IPS-20b (cell line): Measurements from ENCODE around the gene ACAN.
A peak's percentile ranks its signal among the peaks of the same experiment; 100 is the strongest.

ENCODE experiments used
- H3K27ac ChIP-seq: one replicate; pipeline ENCODE4 v1.5.1; 2013; ENCODE audit warnings: low read length
- H3K27me3 ChIP-seq: 2 replicates; pipeline ENCODE4 v1.6.1; 2013; ENCODE audit warnings: mild to moderate bottlenecking, low read length, inconsistent platforms; ENCODE audit not compliant: insufficient read depth
- H3K36me3 ChIP-seq: 2 replicates; pipeline ENCODE4 v1.6.1; 2013; ENCODE audit warnings: low read depth, mild to moderate bottlenecking, inconsistent platforms, low read length, moderate library complexity; ENCODE audit not compliant: insufficient read depth
- H3K4me1 ChIP-seq: 2 replicates; pipeline ENCODE4 v1.6.1; 2013; ENCODE audit warnings: mild to moderate bottlenecking, control low read depth, inconsistent platforms, low read length, moderate library complexity; ENCODE audit not compliant: insufficient read depth
- H3K4me3 ChIP-seq: 2 replicates; pipeline ENCODE4 v1.5.1; 2013; ENCODE audit warnings: mild to moderate bottlenecking, low read length, inconsistent platforms
- H3K9ac ChIP-seq: 2 replicates; pipeline ENCODE4 v1.6.1; 2013; ENCODE audit warnings: low read depth, mild to moderate bottlenecking, inconsistent platforms, low read length, moderate library complexity
- H3K9me3 ChIP-seq: 2 replicates; pipeline ENCODE4 v1.6.1; 2013; ENCODE audit warnings: mild to moderate bottlenecking, low read depth, low read length, inconsistent platforms; ENCODE audit not compliant: insufficient read depth

ACAN gene

GRCh38 chr15:88803241-88803919, at the start of gene ACAN:
ACAN (plus strand) TSS chr15:88803436; CDS start chr15:88836207, 32,771 bp downstream.
- Histone ChIP-seq H3K9me3 (no peaks in the 10 kb centered on the region), H3K4me3 (peak within 1 kb of the TSS; percentile 72), H3K27me3 (peaks cover 82% of the 10 kb centered on the region), H3K27ac (no peak within 1 kb of the TSS), H3K4me1 (no peaks in the 10 kb centered on the region), H3K9ac (no peak within 1 kb of the TSS), H3K36me3 (no peaks in the 10 kb centered on the region)

GRCh38 chr15:88756521-88756920, 46.7 kb upstream of the ACAN start:
- no peaks in the 10 kb centered on the region for H3K36me3 ChIP-seq
- H3K4me3 ChIP-seq, result no peak overlapping the region
- H3K9ac ChIP-seq, result no peak overlapping the region
- H3K27ac ChIP-seq, result no peak overlapping the region
- no peaks in the 10 kb centered on the region for H3K4me1 ChIP-seq
- H3K27me3 ChIP-seq, result peaks cover 3% of the 10 kb centered on the region; the same call in 1 of the 2 replicates
- no peaks in the 10 kb centered on the region for H3K9me3 ChIP-seq

- Histone ChIP-seq H3K4me1 (no peaks in the 10 kb centered on the region), H3K4me3 (no peak overlapping the region), H3K9ac (no peak overlapping the region), H3K27me3 (peaks cover 3% of the 10 kb centered on the region; the same call in 1 of the 2 replicates), H3K9me3 (no peaks in the 10 kb centered on the region), H3K27ac (no peak overlapping the region), H3K36me3 (no peaks in the 10 kb centered on the region)
Observed at GRCh38 chr15:88756921-88757320, 46.3 kb upstream of the ACAN start.

GRCh38 chr15:88759872-88760271, 43.4 kb upstream of the ACAN start:
- H3K4me1 ChIP-seq, result no peaks in the 10 kb centered on the region
- no peaks in the 10 kb centered on the region for H3K9me3 ChIP-seq
- no peak overlapping the region for H3K9ac ChIP-seq
- H3K36me3 ChIP-seq, result no peaks in the 10 kb centered on the region
- no peak overlapping the region for H3K27ac ChIP-seq
- H3K27me3 ChIP-seq, result peaks cover 3% of the 10 kb centered on the region; the same call in 1 of the 2 replicates
- no peak overlapping the region for H3K4me3 ChIP-seq

- Histone ChIP-seq H3K27me3 (peaks cover 36% of the 10 kb centered on the region), H3K4me1 (no peaks in the 10 kb centered on the region), H3K9me3 (no peaks in the 10 kb centered on the region), H3K9ac (no peak overlapping the region), H3K36me3 (no peaks in the 10 kb centered on the region), H3K4me3 (no peak overlapping the region), H3K27ac (no peak overlapping the region)
Observed at GRCh38 chr15:88764448-88764847, 38.8 kb upstream of the ACAN start.

- Histone ChIP-seq H3K27ac (no peak overlapping the region), H3K9ac (no peak overlapping the region), H3K4me3 (no peak overlapping the region), H3K36me3 (no peaks in the 10 kb centered on the region), H3K27me3 (peaks cover 43% of the 10 kb centered on the region), H3K4me1 (no peaks in the 10 kb centered on the region), H3K9me3 (no peaks in the 10 kb centered on the region)
Observed at GRCh38 chr15:88765212-88765611, 38.0 kb upstream of the ACAN start.

GRCh38 chr15:88769161-88769971, 33.9 kb upstream of the ACAN start:
- Histone ChIP-seq H3K27me3 (peaks cover 54% of the 10 kb centered on the region), H3K27ac (no peak overlapping the region), H3K9me3 (no peaks in the 10 kb centered on the region), H3K9ac (peak overlapping the region; percentile 34; the same call in 1 of the 2 replicates), H3K36me3 (no peaks in the 10 kb centered on the region), H3K4me1 (no peaks in the 10 kb centered on the region), H3K4me3 (peak overlapping the region; percentile 77)

- H3K36me3 ChIP-seq, result no peaks in the 10 kb centered on the region
- H3K27ac ChIP-seq, result no peak overlapping the region
- H3K27me3 ChIP-seq, result peaks cover 5% of the 10 kb centered on the region
- H3K9ac ChIP-seq, result no peak overlapping the region
- H3K4me1 ChIP-seq, result no peaks in the 10 kb centered on the region
- H3K4me3 ChIP-seq, result no peak overlapping the region
- H3K9me3 ChIP-seq, result peaks cover 4% of the 10 kb centered on the region; the same call in 1 of the 2 replicates
Observed at GRCh38 chr15:88775776-88776175, 27.5 kb upstream of the ACAN start.

- no peak overlapping the region for H3K27ac ChIP-seq
- H3K9me3 ChIP-seq, result peaks cover 4% of the 10 kb centered on the region; the same call in 1 of the 2 replicates
- no peaks in the 10 kb centered on the region for H3K36me3 ChIP-seq
Observed at GRCh38 chr15:88776646-88777045, 26.6 kb upstream of the ACAN start.

GRCh38 chr15:88779944-88780343, 23.3 kb upstream of the ACAN start:
- Histone ChIP-seq H3K9ac (no peak overlapping the region), H3K36me3 (no peaks in the 10 kb centered on the region), H3K4me3 (no peak overlapping the region), H3K4me1 (no peaks in the 10 kb centered on the region), H3K9me3 (peaks cover 4% of the 10 kb centered on the region; the same call in 1 of the 2 replicates), H3K27me3 (no peaks in the 10 kb centered on the region), H3K27ac (no peak overlapping the region)

More at GRCh38 chr15:88776646-88777045, 26.6 kb upstream of the ACAN start:
- Histone ChIP-seq H3K4me1 (no peaks in the 10 kb centered on the region), H3K27me3 (no peaks in the 10 kb centered on the region), H3K9ac (no peak overlapping the region), H3K4me3 (no peak overlapping the region)

- Histone ChIP-seq H3K27me3 (no peaks in the 10 kb centered on the region), H3K36me3 (no peaks in the 10 kb centered on the region), H3K4me3 (no peak overlapping the region), H3K4me1 (no peaks in the 10 kb centered on the region), H3K27ac (no peak overlapping the region), H3K9ac (no peak overlapping the region), H3K9me3 (no peaks in the 10 kb centered on the region)
Observed at GRCh38 chr15:88782465-88782864, 20.8 kb upstream of the ACAN start.

- no peak overlapping the region for H3K4me3 ChIP-seq
- H3K9ac ChIP-seq, result no peak overlapping the region
- H3K9me3 ChIP-seq, result no peaks in the 10 kb centered on the region
- no peaks in the 10 kb centered on the region; the same call in 1 of the 2 replicates for H3K27me3 ChIP-seq
- no peaks in the 10 kb centered on the region for H3K36me3 ChIP-seq
- H3K4me1 ChIP-seq, result no peaks in the 10 kb centered on the region
- H3K27ac ChIP-seq, result no peak overlapping the region
Observed at GRCh38 chr15:88785217-88785616, 18.0 kb upstream of the ACAN start.
